GM12878 (cell line): ENCODE measurements around the gene SDK2. TPM values are rescaled to one million over a fixed set of nuclear protein-coding genes. Genes with fewer than 3 reads are reported as not detected.

ENCODE experiments used
- ATAC-seq: fragments of 200-7000 bp; cut with Tn5 transposase; 3 replicates; pipeline ENCODE4 v1.9.1; 2020; ENCODE audit warnings: mild to moderate bottlenecking, moderate library complexity
- BruUV-seq: library from RNA; stranded (reverse); fragments of 400-500 nt; replicated peaks from 2 replicates; lab custom pipeline; 2021; lab: Mats Ljungman, UMichigan
- CTCF ChIA-PET: fragments of 300-600 bp; sonication (Branson Sonifier 250); formaldehyde crosslinking; extraction: SDS; loops from one replicate; lab custom pipeline; 2021; ENCODE audit warnings: inconsistent platforms; lab: Yijun Ruan, JAX
- POLR2A ChIA-PET: fragments of 350-600 bp; formaldehyde crosslinking; extraction: SDS; loops from one replicate; lab custom pipeline; 2021; ENCODE audit warnings: inconsistent platforms; lab: Charles Lee
- RAD21 ChIA-PET: fragments of 300-600 bp; sonication (Branson Sonifier 250); formaldehyde crosslinking; loops from one replicate; lab custom pipeline; 2023; ENCODE audit warnings: antibody characterized with exemption; ENCODE audit not compliant: unreplicated experiment; lab: Charles Lee
- SMC1A ChIA-PET: fragments of 300-600 bp; sonication (Branson Sonifier 250); formaldehyde crosslinking; loops from one replicate; lab custom pipeline; 2023; ENCODE audit not compliant: unreplicated experiment, uncharacterized antibody; lab: Charles Lee
- DNase-seq: peaks from one replicate; pipeline ENCODE4 v3.0.0-alpha.2; 2011; ENCODE audit warnings: low read depth, low spot score
- FAIRE-seq: peaks from 3 replicates; lab custom pipeline; 2011; peaks lifted over from hg19 to GRCh38; lab: Jason Lieb, UNC
- H2AFZ ChIP-seq: 2 replicates; pipeline ENCODE4 v1.6.0; 2011; ENCODE audit warnings: low read depth, low read length, control low read depth; ENCODE audit not compliant: control insufficient read depth
- H3K27ac ChIP-seq: 2 replicates; pipeline ENCODE4 v1.5.1; 2011; ENCODE audit warnings: control low read depth; ENCODE audit not compliant: control insufficient read depth, insufficient read depth
- H3K27me3 ChIP-seq, 2 experiments: replicated peaks in 1 of 2; 2 replicates each; pipeline versions ENCODE4 v1.6.0 to v1.6.1; 2011; ENCODE audit warnings: low read length in 1 of 2; ENCODE audit not compliant: control insufficient read depth in 2 of 2, insufficient read depth in 2 of 2
- H3K36me3 ChIP-seq, 2 experiments: 2 replicates each; pipeline ENCODE4 v1.5.1; 2011; ENCODE audit warnings: low read length in 1 of 2; ENCODE audit not compliant: control insufficient read depth in 2 of 2, insufficient read depth in 2 of 2
- H3K4me1 ChIP-seq: 2 replicates; pipeline ENCODE4 v1.6.1; 2011; ENCODE audit warnings: mild to moderate bottlenecking, low read length, moderate library complexity, mixed read lengths; ENCODE audit not compliant: control insufficient read depth, insufficient read depth
- H3K4me2 ChIP-seq: 2 replicates; pipeline ENCODE4 v1.6.0; 2011; ENCODE audit warnings: control low read depth; ENCODE audit not compliant: control insufficient read depth, insufficient read depth
- H3K4me3 ChIP-seq: fragments of 200-600 bp; sonication (generic); 2 replicates; pipeline ENCODE4 v1.5.1; 2016
- H3K79me2 ChIP-seq: 2 replicates; pipeline ENCODE4 v1.6.0; 2011; ENCODE audit warnings: low read length; ENCODE audit not compliant: control insufficient read depth, insufficient read depth
- H3K9ac ChIP-seq: 2 replicates; pipeline ENCODE4 v1.8.0; 2011; ENCODE audit warnings: low read length, control low read depth, mixed read lengths; ENCODE audit not compliant: control insufficient read depth, insufficient read depth
- H3K9me3 ChIP-seq: replicated peaks from 3 replicates; pipeline ENCODE4 v1.5.1; 2011; ENCODE audit warnings: mild to moderate bottlenecking, low read length; ENCODE audit not compliant: control insufficient read depth, insufficient read depth
- H4K20me1 ChIP-seq: 2 replicates; pipeline ENCODE4 v1.6.0; 2011; ENCODE audit not compliant: control insufficient read depth, insufficient read depth
- DPF2 ChIP-seq: fragments of 450-650 bp; IDR thresholded peaks from 2 replicates; pipeline ENCODE4 v1.6.1; 2017; ENCODE audit warnings: mild to moderate bottlenecking
- EP300 ChIP-seq, 2 experiments: fragments of 150-350 bp in 1 of 2; IDR thresholded peaks; 2 replicates each; pipeline ENCODE4 v1.6.1; 2011 to 2012; ENCODE audit warnings: low read depth in 2 of 2, low read length in 2 of 2, borderline replicate concordance in 1 of 2, improper control_type of control experiment in 1 of 2, inconsistent platforms in 1 of 2; ENCODE audit not compliant: control insufficient read depth in 1 of 2
- ETV6 ChIP-seq, 2 experiments: fragments of 450-650 bp in 1 of 2; IDR thresholded peaks in 1 of 2; conservative IDR thresholded peaks in 1 of 2; 2 replicates each; pipeline ENCODE4 v1.6.1; 2014; ENCODE audit warnings: antibody characterized with exemption in 1 of 2, borderline replicate concordance in 1 of 2, low read depth in 1 of 2, mild to moderate bottlenecking in 1 of 2, moderate library complexity in 1 of 2
- KDM1A ChIP-seq: fragments of 200-600 bp; sonication (generic); IDR thresholded peaks from 2 replicates; pipeline ENCODE4 v1.6.1; 2016; ENCODE audit warnings: borderline replicate concordance
- LARP7 ChIP-seq: fragments of 450-650 bp; IDR thresholded peaks from 2 replicates; pipeline ENCODE4 v1.6.1; 2017; ENCODE audit warnings: mild to moderate bottlenecking
- MTA2 ChIP-seq: fragments of 450-650 bp; IDR thresholded peaks from 2 replicates; pipeline ENCODE4 v1.6.1; 2016; ENCODE audit warnings: low read depth, mild to moderate bottlenecking, moderate library complexity
- PAX8 ChIP-seq: fragments of 450-650 bp; IDR thresholded peaks from 2 replicates; pipeline ENCODE4 v1.6.1; 2017; ENCODE audit warnings: mild to moderate bottlenecking, moderate library complexity
- SMAD5 ChIP-seq: IDR thresholded peaks from 2 replicates; pipeline ENCODE4 v1.6.1; 2016; ENCODE audit warnings: antibody characterized with exemption, low read depth
- STAT3 ChIP-seq: IDR thresholded peaks from 2 replicates; pipeline ENCODE4 v1.6.1; 2011; ENCODE audit warnings: low read depth, low read length, improper control_type of control experiment
- ZNF622 ChIP-seq: fragments of 450-650 bp; IDR thresholded peaks from 2 replicates; pipeline ENCODE4 v1.6.1; 2017; ENCODE audit warnings: mild to moderate bottlenecking, inconsistent platforms
- WGBS: methylation state at CpG from one replicate; pipeline ENCODE4 v1.1.6; 2016; ENCODE audit warnings: low lambda C conversion rate; ENCODE audit not compliant: insufficient replicate concordance, insufficient coverage; ENCODE audit errors: missing lambda C conversion rate; 5-methylcytosine and 5-hydroxymethylcytosine counted together
- in situ Hi-C: fragments of 300-500 bp; cut with MboI; formaldehyde crosslinking; loops from 9 replicates; pipeline ENCODE4 v1.14.3; 2018; ENCODE audit warnings: mixed read lengths
- intact Hi-C: fragments of 100-400 bp; cut with micrococcal nuclease; formaldehyde crosslinking; loops from one replicate; pipeline ENCODE4 v1.14.2; 2022; ENCODE audit not compliant: unreplicated experiment
- polyA plus RNA-seq, 11 experiments: library from polyadenylated mRNA; depleted of rRNA in 4 of 11; unstranded in 6 of 11; stranded (reverse) in 5 of 11; fragments of >200 nt; fragmentation: Nextera tagmentation in 4 of 11; fragmentation: Illumina TruSeq in 1 of 11; extraction: Ambion mirVana in 4 of 11; extraction: Trizol in 1 of 11; gene quantifications; 1 replicate in 1 of 11; 2 replicates in 10 of 11; pipeline versions ENCODE4 v1.2.1 to v1.2.3, GENCODE V29; 2011 to 2016; ENCODE audit warnings: inconsistent platforms in 2 of 11, missing spikeins in 2 of 11, low read depth in 1 of 11
- total RNA-seq, 4 experiments: library from RNA; depleted of rRNA in 3 of 4; stranded (reverse); fragments of >200 nt in 3 of 4; fragmentation: Illumina TruSeq in 1 of 4; extraction: Trizol in 1 of 4; gene quantifications; 2 replicates each; pipeline versions ENCODE4 v1.2.1 to v1.2.3, GENCODE V29; 2013 to 2021
- TF ChIP-seq, protein P1 (sequence below): fragments of 450-650 bp; IDR thresholded peaks from 2 replicates; pipeline ENCODE4 v1.6.1; 2017; ENCODE audit warnings: low read depth, mild to moderate bottlenecking, moderate library complexity
- TF ChIP-seq, protein P2 (sequence below): fragments of 450-650 bp; formaldehyde crosslinking; IDR thresholded peaks from 2 replicates; pipeline ENCODE4 v1.5.0; 2022; ENCODE audit warnings: mild to moderate bottlenecking, missing genetic modification characterization
- TF ChIP-seq, protein P3 (sequence below): IDR thresholded peaks from 2 replicates; pipeline ENCODE4 v1.6.1; 2011; ENCODE audit warnings: mild to moderate bottlenecking, low read depth, low read length, moderate library complexity; ENCODE audit not compliant: insufficient replicate concordance
- TF ChIP-seq, protein P4 (sequence below): fragments of 150-350 bp; IDR thresholded peaks from 2 replicates; pipeline ENCODE4 v1.6.1; 2014; ENCODE audit warnings: mild to moderate bottlenecking, low read depth, low read length

Gene SDK2
- total and polyA plus RNA-seq, 10 of the 15 experiments (the other 5 are each of a cell fraction or from before 2014, with no cell fraction given): 0.03 to 0.08 (median 0.03) TPM; not detected in 7

DNA sequence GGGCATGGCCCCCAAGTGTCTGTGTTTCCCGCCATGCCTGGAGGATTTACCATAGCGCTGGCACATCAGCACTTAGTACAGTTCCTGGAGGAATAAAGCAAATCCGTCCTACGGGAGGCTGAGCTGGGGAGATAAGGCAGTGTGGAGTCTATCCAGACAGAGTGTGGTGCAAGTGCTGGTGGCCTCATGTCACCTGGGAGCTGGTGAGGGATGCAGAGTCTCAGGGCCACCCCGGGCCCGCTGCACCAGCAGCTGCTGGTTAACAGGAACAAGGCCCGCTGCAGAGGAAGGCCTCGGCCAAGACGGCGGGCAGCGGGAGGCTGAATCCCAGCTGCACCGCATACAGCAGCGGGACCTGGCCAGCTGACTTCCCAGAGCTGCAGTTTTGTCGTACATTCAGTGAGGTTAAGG lies 275.1 kb downstream of the SDK2 start (continued):
- TF ChIP-seq, protein P1, sequence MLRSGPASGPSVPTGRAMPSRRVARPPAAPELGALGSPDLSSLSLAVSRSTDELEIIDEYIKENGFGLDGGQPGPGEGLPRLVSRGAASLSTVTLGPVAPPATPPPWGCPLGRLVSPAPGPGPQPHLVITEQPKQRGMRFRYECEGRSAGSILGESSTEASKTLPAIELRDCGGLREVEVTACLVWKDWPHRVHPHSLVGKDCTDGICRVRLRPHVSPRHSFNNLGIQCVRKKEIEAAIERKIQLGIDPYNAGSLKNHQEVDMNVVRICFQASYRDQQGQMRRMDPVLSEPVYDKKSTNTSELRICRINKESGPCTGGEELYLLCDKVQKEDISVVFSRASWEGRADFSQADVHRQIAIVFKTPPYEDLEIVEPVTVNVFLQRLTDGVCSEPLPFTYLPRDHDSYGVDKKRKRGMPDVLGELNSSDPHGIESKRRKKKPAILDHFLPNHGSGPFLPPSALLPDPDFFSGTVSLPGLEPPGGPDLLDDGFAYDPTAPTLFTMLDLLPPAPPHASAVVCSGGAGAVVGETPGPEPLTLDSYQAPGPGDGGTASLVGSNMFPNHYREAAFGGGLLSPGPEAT: no peak
- no peak for TF ChIP-seq LARP7

DNA sequence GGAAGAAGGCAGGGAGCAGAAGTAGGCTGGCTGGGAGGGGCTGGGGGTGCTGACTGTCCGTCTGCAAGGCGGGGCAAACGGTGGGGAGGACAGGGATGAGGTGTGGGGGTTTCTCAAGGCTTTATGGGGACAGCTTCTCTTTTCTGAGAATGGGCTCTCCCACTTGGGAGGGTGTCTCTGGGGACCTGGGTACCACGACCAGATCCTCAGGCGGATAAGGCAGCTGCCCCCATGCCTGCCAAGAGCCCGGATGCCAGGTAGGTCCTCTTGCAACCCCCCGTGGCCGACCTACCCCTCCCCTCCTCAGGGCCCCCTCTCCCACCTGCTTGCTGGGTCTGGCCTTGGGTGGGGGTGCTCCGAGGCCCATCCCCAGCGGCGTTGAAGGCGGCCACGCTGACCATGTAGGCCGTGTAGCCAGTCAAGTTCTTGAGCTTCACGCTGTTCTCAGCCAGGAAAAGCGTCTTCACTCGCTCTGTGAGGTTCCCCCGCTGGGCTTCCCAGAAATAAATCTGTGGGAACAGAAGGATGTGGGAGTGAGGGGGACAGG lies 276.1 kb downstream of the SDK2 start:
- SMC1A ChIA-PET: interaction anchor here (0.7 to 13.2 kb wide), 7 partner anchors 70 to 641 kb away, joined by 3 to 261 read pairs (median 11); partner anchors contain the start of gene CPSF4L
- CTCF ChIA-PET: interaction anchor here (0.6 to 17.4 kb wide), 8 partner anchors 25 to 642 kb away, joined by 3 to 365 read pairs (median 38); partner anchors contain the start of gene CPSF4L
- BruUV-seq: no TSS peak
- Histone ChIP-seq H3K4me1 (no peaks in the 10 kb centered on the region), H3K79me2 (no peaks in the 10 kb centered on the region), H3K27ac (no peak overlapping the region), H4K20me1 (no peaks in the 10 kb centered on the region; the same call in 1 of the 2 replicates), H2AFZ (no peak overlapping the region), H3K4me2 (no peak overlapping the region), H3K9ac (no peak overlapping the region), H3K9me3 (no peaks in the 10 kb centered on the region), H3K27me3 (peaks cover 0 to 4% of the 10 kb centered on the region in 2 experiments; a peak in 3 of 4 replicates), H3K4me3 (no peak overlapping the region), H3K36me3 (no peaks in the 10 kb centered on the region)
- in situ Hi-C loops: loop anchor here (5.0 kb wide), 1 partner anchor 641 kb away; no protein-coding TSS in a partner anchor
- POLR2A ChIA-PET: no interaction called here
- RAD21 ChIA-PET: interaction anchor here (2.3 to 10.5 kb wide), 3 partner anchors 86 to 641 kb away, joined by 12 to 218 read pairs (median 75); partner anchors contain the start of gene CPSF4L
- DNase-seq: no peak
- ATAC-seq: no peak
- intact Hi-C loops: loop anchor here (5.0 kb wide), 2 partner anchors 56 to 641 kb away; partner anchors contain the start of gene CDC42EP4
- no peak for FAIRE-seq
- 32% methylated on average over 16 of the region's 18 CpGs for WGBS
- TF ChIP-seq, protein P2, sequence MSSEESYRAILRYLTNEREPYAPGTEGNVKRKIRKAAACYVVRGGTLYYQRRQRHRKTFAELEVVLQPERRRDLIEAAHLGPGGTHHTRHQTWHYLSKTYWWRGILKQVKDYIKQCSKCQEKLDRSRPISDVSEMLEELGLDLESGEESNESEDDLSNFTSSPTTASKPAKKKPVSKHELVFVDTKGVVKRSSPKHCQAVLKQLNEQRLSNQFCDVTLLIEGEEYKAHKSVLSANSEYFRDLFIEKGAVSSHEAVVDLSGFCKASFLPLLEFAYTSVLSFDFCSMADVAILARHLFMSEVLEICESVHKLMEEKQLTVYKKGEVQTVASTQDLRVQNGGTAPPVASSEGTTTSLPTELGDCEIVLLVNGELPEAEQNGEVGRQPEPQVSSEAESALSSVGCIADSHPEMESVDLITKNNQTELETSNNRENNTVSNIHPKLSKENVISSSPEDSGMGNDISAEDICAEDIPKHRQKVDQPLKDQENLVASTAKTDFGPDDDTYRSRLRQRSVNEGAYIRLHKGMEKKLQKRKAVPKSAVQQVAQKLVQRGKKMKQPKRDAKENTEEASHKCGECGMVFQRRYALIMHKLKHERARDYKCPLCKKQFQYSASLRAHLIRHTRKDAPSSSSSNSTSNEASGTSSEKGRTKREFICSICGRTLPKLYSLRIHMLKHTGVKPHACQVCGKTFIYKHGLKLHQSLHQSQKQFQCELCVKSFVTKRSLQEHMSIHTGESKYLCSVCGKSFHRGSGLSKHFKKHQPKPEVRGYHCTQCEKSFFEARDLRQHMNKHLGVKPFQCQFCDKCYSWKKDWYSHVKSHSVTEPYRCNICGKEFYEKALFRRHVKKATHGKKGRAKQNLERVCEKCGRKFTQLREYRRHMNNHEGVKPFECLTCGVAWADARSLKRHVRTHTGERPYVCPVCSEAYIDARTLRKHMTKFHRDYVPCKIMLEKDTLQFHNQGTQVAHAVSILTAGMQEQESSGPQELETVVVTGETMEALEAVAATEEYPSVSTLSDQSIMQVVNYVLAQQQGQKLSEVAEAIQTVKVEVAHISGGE (CRISPR knock-in tag): no peak
- TF ChIP-seq, protein P3, sequence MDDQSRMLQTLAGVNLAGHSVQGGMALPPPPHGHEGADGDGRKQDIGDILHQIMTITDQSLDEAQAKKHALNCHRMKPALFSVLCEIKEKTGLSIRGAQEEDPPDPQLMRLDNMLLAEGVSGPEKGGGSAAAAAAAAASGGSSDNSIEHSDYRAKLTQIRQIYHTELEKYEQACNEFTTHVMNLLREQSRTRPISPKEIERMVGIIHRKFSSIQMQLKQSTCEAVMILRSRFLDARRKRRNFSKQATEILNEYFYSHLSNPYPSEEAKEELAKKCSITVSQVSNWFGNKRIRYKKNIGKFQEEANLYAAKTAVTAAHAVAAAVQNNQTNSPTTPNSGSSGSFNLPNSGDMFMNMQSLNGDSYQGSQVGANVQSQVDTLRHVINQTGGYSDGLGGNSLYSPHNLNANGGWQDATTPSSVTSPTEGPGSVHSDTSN: no peak
- TF ChIP-seq SMAD5 (no peak), PAX8 (no peak), MTA2 (no peak), EP300 (IDR thresholded peaks at IDR 0.05; ENCODE audit: borderline replicate concordance in 1 of 2, control insufficient read depth in 1 of 2, low read depth in 2 of 2, low read length in 2 of 2) (no peak), ETV6 (conservative IDR thresholded peaks at IDR 0.05 in 1 of 2, IDR thresholded peaks at IDR 0.05 in 1 of 2; ENCODE audit: borderline replicate concordance in 1 of 2, low read depth in 1 of 2) (no peak), KDM1A (no peak), STAT3 (no peak), DPF2 (no peak), ZNF622 (no peak)
- TF ChIP-seq, protein P4, sequence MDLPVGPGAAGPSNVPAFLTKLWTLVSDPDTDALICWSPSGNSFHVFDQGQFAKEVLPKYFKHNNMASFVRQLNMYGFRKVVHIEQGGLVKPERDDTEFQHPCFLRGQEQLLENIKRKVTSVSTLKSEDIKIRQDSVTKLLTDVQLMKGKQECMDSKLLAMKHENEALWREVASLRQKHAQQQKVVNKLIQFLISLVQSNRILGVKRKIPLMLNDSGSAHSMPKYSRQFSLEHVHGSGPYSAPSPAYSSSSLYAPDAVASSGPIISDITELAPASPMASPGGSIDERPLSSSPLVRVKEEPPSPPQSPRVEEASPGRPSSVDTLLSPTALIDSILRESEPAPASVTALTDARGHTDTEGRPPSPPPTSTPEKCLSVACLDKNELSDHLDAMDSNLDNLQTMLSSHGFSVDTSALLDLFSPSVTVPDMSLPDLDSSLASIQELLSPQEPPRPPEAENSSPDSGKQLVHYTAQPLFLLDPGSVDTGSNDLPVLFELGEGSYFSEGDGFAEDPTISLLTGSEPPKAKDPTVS: no peak
